Hepatocyte (in vitro differentiated cells): ENCODE data around the gene MS4A4E.

Experiments used
- CTCF ChIP-seq: fragments of 200-600 bp; sonication (generic); IDR thresholded peaks from 2 replicates; pipeline ENCODE4 v1.5.1; 2016; ENCODE audit warnings: antibody characterized with exemption, mild to moderate bottlenecking; ENCODE audit not compliant: poor library complexity
- EZH2 ChIP-seq: fragments of 200-600 bp; sonication (generic); IDR thresholded peaks from 2 replicates; pipeline ENCODE4 v1.6.1; 2016; ENCODE audit warnings: antibody characterized with exemption, mild to moderate bottlenecking, borderline replicate concordance

- TF ChIP-seq CTCF (no peak), EZH2 (no peak)
Measured at GRCh38 chr11:60214386-60214785, 28.6 kb downstream of the MS4A4E start.
